Lower leg skin (tissue), 3 donors: ENCODE data around the gene RPF1.

Experiments used
- CTCF ChIP-seq, 3 donors: fragments of 450-650 bp; IDR thresholded peaks; one replicate each; pipeline ENCODE4 v1.5.1; 2016; ENCODE audit warnings: antibody characterized with exemption in 3 of 3, mild to moderate bottlenecking in 3 of 3, moderate library complexity in 2 of 3
- POLR2A ChIP-seq, 2 donors: fragments of 450-650 bp; IDR thresholded peaks; one replicate each; pipeline ENCODE4 v1.6.1; 2016 to 2017; ENCODE audit warnings: antibody characterized with exemption in 2 of 2, mild to moderate bottlenecking in 1 of 2, moderate library complexity in 1 of 2

GRCh38 chr1:84510165-84510564 lies 31.1 kb downstream of the RPF1 start:
- TF ChIP-seq CTCF (IDR thresholded peaks at IDR 0.05) (no peak), POLR2A (IDR thresholded peaks at IDR 0.05) (no peak)
